Testis (tissue), 2 donors: ENCODE measurements around the gene TXNRD3.

Source experiments
- CTCF ChIP-seq, 3 experiments: fragments of 450-650 bp in 2 of 3; fragments of 200-600 bp in 1 of 3; sonication (generic) in 1 of 3; IDR thresholded peaks; one replicate each; pipeline ENCODE4 v1.5.1; 2016 to 2019; ENCODE audit warnings: antibody characterized with exemption in 3 of 3, mild to moderate bottlenecking in 2 of 3, moderate library complexity in 1 of 3
- POLR2A ChIP-seq: fragments of 450-650 bp; IDR thresholded peaks from one replicate; pipeline ENCODE4 v1.6.1; 2017; ENCODE audit warnings: antibody characterized with exemption, mild to moderate bottlenecking, moderate library complexity

GRCh38 chr3:126634803-126635202 lies 20.1 kb downstream of the TXNRD3 start:
- TF ChIP-seq CTCF (IDR thresholded peaks at IDR 0.05) (no peak), POLR2A (no peak)
